HepG2 (cell line): Measurements from ENCODE around the gene EPB41L4A. TPM values are rescaled to one million over a fixed set of nuclear protein-coding genes. Genes with fewer than 3 reads are reported as not detected.

Experiments
- ATAC-seq: fragments of 200-7000 bp; cut with Tn5 transposase; 3 replicates; pipeline ENCODE4 v1.9.1; 2020; ENCODE audit warnings: mild to moderate bottlenecking, moderate library complexity
- BruUV-seq: library from RNA; stranded (reverse); fragments of 400-500 nt; replicated peaks from 2 replicates; lab custom pipeline; 2021; lab: Mats Ljungman, UMichigan
- CTCF ChIA-PET: fragments of 300-600 bp; formaldehyde crosslinking; extraction: SDS; loops from one replicate; lab custom pipeline; 2021; ENCODE audit warnings: low total read pairs, inconsistent platforms, low intra/inter-chr PET ratio; lab: Yijun Ruan, JAX
- POLR2A ChIA-PET: fragments of 350-600 bp; sonication (Branson Sonifier 250); formaldehyde crosslinking; loops from one replicate; lab custom pipeline; 2020; ENCODE audit warnings: antibody characterized with exemption, inconsistent platforms; lab: Yijun Ruan, JAX
- DNase-seq: peaks from one replicate; pipeline ENCODE4 v3.0.0-alpha.2; 2015; ENCODE audit warnings: low spot score
- FAIRE-seq: peaks from 3 replicates; lab custom pipeline; 2011; peaks lifted over from hg19 to GRCh38; lab: Jason Lieb, UNC
- H2AFZ ChIP-seq: one replicate; pipeline ENCODE4 v1.6.1; 2011; ENCODE audit warnings: low read length, inconsistent platforms
- H3K27ac ChIP-seq: fragments of 300-600 bp; 3 replicates; pipeline ENCODE4 v1.8.0; 2011; ENCODE audit warnings: mixed run types, mild to moderate bottlenecking, mixed read lengths, low read length, inconsistent platforms; ENCODE audit not compliant: insufficient read depth; ENCODE audit errors: extremely low read length
- H3K27me3 ChIP-seq, 2 experiments: fragments of 200-600 bp in 1 of 2; 2 replicates in 1 of 2; 3 replicates in 1 of 2; pipeline versions ENCODE4 v1.6.0 to v1.8.0; 2011; ENCODE audit warnings: low read length in 2 of 2, mild to moderate bottlenecking in 2 of 2, moderate library complexity in 2 of 2, inconsistent platforms in 1 of 2; ENCODE audit not compliant: insufficient read depth in 2 of 2, control insufficient read depth in 1 of 2
- H3K36me3 ChIP-seq, 2 experiments: fragments of 200-600 bp in 1 of 2; replicated peaks in 1 of 2; 2 replicates in 1 of 2; 3 replicates in 1 of 2; pipeline versions ENCODE4 v1.5.1 to v1.8.0; 2011; ENCODE audit warnings: low read length in 2 of 2, inconsistent platforms in 1 of 2; ENCODE audit not compliant: insufficient read depth in 2 of 2, control insufficient read depth in 1 of 2
- H3K4me1 ChIP-seq: 2 replicates; pipeline ENCODE4 v1.5.1; 2012; ENCODE audit warnings: low read length, inconsistent platforms; ENCODE audit not compliant: insufficient read depth
- H3K4me2 ChIP-seq: 2 replicates; pipeline ENCODE4 v1.6.0; 2011; ENCODE audit warnings: low read depth, low read length, inconsistent platforms
- H3K4me3 ChIP-seq, 3 experiments: fragments of 200-600 bp in 1 of 3; sonication (generic), shearing (Covaris generic) in 1 of 3; replicated peaks in 1 of 3; 2 replicates each; pipeline ENCODE4 v1.5.1; 2011 to 2016; ENCODE audit warnings: low read length in 3 of 3, inconsistent platforms in 2 of 3, low read depth in 2 of 3, mild to moderate bottlenecking in 2 of 3, control low read depth in 1 of 3, mixed read lengths in 1 of 3; ENCODE audit not compliant: insufficient read depth in 1 of 3
- H3K79me2 ChIP-seq: one replicate; pipeline ENCODE4 v1.6.1; 2011; ENCODE audit warnings: low read length, inconsistent platforms; ENCODE audit not compliant: insufficient read depth
- H3K9ac ChIP-seq: 2 replicates; pipeline ENCODE4 v1.6.0; 2011; ENCODE audit warnings: mild to moderate bottlenecking, low read depth, low read length, inconsistent platforms; ENCODE audit not compliant: insufficient read depth
- H3K9me3 ChIP-seq: 2 replicates; pipeline ENCODE4 v1.5.1; 2012; ENCODE audit warnings: mild to moderate bottlenecking, low read length
- H4K20me1 ChIP-seq: 2 replicates; pipeline ENCODE4 v1.6.0; 2011; ENCODE audit warnings: inconsistent platforms, mild to moderate bottlenecking, low read length, moderate library complexity; ENCODE audit not compliant: insufficient read depth
- CENPBD1 ChIP-seq: sonication (generic); formaldehyde crosslinking; IDR thresholded peaks from 2 replicates; pipeline ENCODE4 v1.8.0; 2022; ENCODE audit warnings: missing genetic modification reagents, low read depth, mild to moderate bottlenecking, borderline replicate concordance
- GABPA ChIP-seq, 2 experiments: IDR thresholded peaks; 2 replicates each; pipeline ENCODE4 v1.6.1; 2011 to 2016; ENCODE audit warnings: low read depth in 2 of 2, low read length in 1 of 2, missing biosample characterization in 1 of 2, missing genetic modification characterization in 1 of 2
- GMEB1 ChIP-seq: sonication (generic); formaldehyde crosslinking; IDR thresholded peaks from 2 replicates; pipeline ENCODE4 v1.5.1; 2020; ENCODE audit warnings: missing genetic modification reagents, mild to moderate bottlenecking, borderline replicate concordance
- JUN ChIP-seq: sonication (generic); formaldehyde crosslinking; IDR thresholded peaks from 2 replicates; pipeline ENCODE4 v1.4.0; 2020; ENCODE audit warnings: mild to moderate bottlenecking, missing genetic modification reagents
- KDM5B ChIP-seq: sonication (generic); formaldehyde crosslinking; IDR thresholded peaks from 2 replicates; pipeline ENCODE4 v1.4.0; 2020; ENCODE audit warnings: missing genetic modification reagents, mild to moderate bottlenecking, borderline replicate concordance
- SRSF1 ChIP-seq: fragments of 200-400 bp; formaldehyde crosslinking; optimal IDR thresholded peaks from 2 replicates; pipeline ENCODE3; 2017; ENCODE audit warnings: mild to moderate bottlenecking, low read depth, low read length, moderate library complexity
- UBTF ChIP-seq: sonication (generic); formaldehyde crosslinking; IDR thresholded peaks from 2 replicates; pipeline ENCODE4 v1.4.0; 2020; ENCODE audit warnings: mild to moderate bottlenecking, missing genetic modification reagents
- ZBED4 ChIP-seq: sonication (generic); formaldehyde crosslinking; IDR thresholded peaks from 2 replicates; pipeline ENCODE4 v1.4.0; 2020; ENCODE audit warnings: missing genetic modification reagents, borderline replicate concordance
- ZFP37 ChIP-seq: sonication (generic); formaldehyde crosslinking; IDR thresholded peaks from 2 replicates; pipeline ENCODE4 v1.4.0; 2020; ENCODE audit warnings: missing genetic modification reagents, borderline replicate concordance
- ZMAT5 ChIP-seq: sonication (generic); formaldehyde crosslinking; IDR thresholded peaks from 2 replicates; pipeline ENCODE4 v1.5.0; 2020; ENCODE audit warnings: mild to moderate bottlenecking, low read depth, missing genetic modification reagents, borderline replicate concordance
- ZNF562 ChIP-seq: sonication (generic); formaldehyde crosslinking; IDR thresholded peaks from 2 replicates; pipeline ENCODE4 v1.8.0; 2022; ENCODE audit warnings: missing genetic modification reagents, borderline replicate concordance
- ZNF652 ChIP-seq: IDR thresholded peaks from 2 replicates; pipeline ENCODE4 v1.6.1; 2016; ENCODE audit warnings: low read depth, borderline replicate concordance
- ZNF704 ChIP-seq: sonication (generic); formaldehyde crosslinking; IDR thresholded peaks from 2 replicates; pipeline ENCODE4 v1.8.1; 2023; ENCODE audit warnings: mild to moderate bottlenecking, inconsistent platforms, moderate library complexity, missing genetic modification reagents, borderline replicate concordance
- WGBS: methylation state at CpG from one replicate; pipeline ENCODE4 v1.1.6; 2017; ENCODE audit warnings: low lambda C conversion rate; 5-methylcytosine and 5-hydroxymethylcytosine counted together
- in situ Hi-C: cut with HindIII; loops from 2 replicates; pipeline ENCODE4 v1.10.0; 2017; ENCODE audit warnings: low pct_unique_long_range_greater_than_20kb; ENCODE audit not compliant: extremely low pct_ligation_motif_present
- intact Hi-C: fragments of 100-400 bp; cut with micrococcal nuclease; formaldehyde crosslinking; loops from one replicate; pipeline ENCODE4 v1.10.0; 2022; ENCODE audit not compliant: unreplicated experiment
- polyA plus RNA-seq, 8 experiments: library from polyadenylated mRNA; depleted of rRNA in 3 of 8; stranded (reverse) in 7 of 8; unstranded in 1 of 8; fragments of >200 nt; fragmentation: Illumina TruSeq in 4 of 8; extraction: Trizol in 4 of 8; gene quantifications; 2 replicates each; pipeline versions ENCODE4 v1.2.1 to v1.2.3, GENCODE V29; 2011 to 2016; ENCODE audit warnings: low read depth in 4 of 8, missing spikeins in 1 of 8, mixed read lengths in 1 of 8; ENCODE audit not compliant: insufficient read depth in 1 of 8
- total RNA-seq, 5 experiments: library from RNA; depleted of rRNA; stranded (reverse); fragments of >200 nt; fragmentation: Illumina TruSeq; extraction: Trizol; gene quantifications; 2 replicates each; pipeline ENCODE4 v1.2.3, GENCODE V29; 2016; ENCODE audit warnings: low read depth in 1 of 5

The EPB41L4A gene
- total and polyA plus RNA-seq, 2 of the 13 experiments (the other 11 are each of a cell fraction or from before 2014, with no cell fraction given): 0.07 TPM; not detected in 1

- ChIA-PET POLR2A (no interaction called here), CTCF (no interaction called here)
- Histone ChIP-seq H3K4me1 (no peaks in the 10 kb centered on the region), H3K4me2 (no peak overlapping the region), H3K9me3 (no peaks in the 10 kb centered on the region), H3K4me3 (no peak overlapping the region), H3K9ac (no peak overlapping the region), H3K79me2 (no peaks in the 10 kb centered on the region), H3K36me3 (no peaks in the 10 kb centered on the region), H3K27ac (no peak overlapping the region), H3K27me3 (peaks cover 1 to 4% of the 10 kb centered on the region in 2 experiments; a peak in 1 of 5 replicates), H2AFZ (no peak overlapping the region), H4K20me1 (no peaks in the 10 kb centered on the region)
- DNase-seq: no peak
- FAIRE-seq: no peak
- intact Hi-C loops (no loop called here), in situ Hi-C loops (no loop called here)
- no TSS peak for BruUV-seq
- WGBS: 0% methylated on average over 3 of the region's 3 CpGs
- TF ChIP-seq KDM5B (no peak), JUN (CRISPR knock-in tag) (no peak), ZMAT5 (CRISPR knock-in tag) (no peak), CENPBD1 (no peak), ZNF704 (no peak), GMEB1 (CRISPR knock-in tag) (no peak), UBTF (no peak), SRSF1 (no peak), GABPA (IDR thresholded peaks at IDR 0.05; ENCODE audit: low read depth, low read length) (no peak), GABPA (CRISPR knock-in tag; IDR thresholded peaks at IDR 0.05; ENCODE audit: low read depth) (no peak), ZBED4 (CRISPR knock-in tag) (no peak), ZNF652 (no peak), ZFP37 (CRISPR knock-in tag) (no peak), ZNF562 (no peak)
- no peak for ATAC-seq
Measured at GRCh38 chr5:112239996-112240395, 179.1 kb downstream of the EPB41L4A start.
